B cell (primary cell): Measurements from ENCODE around the gene DNAH6. TPM values are rescaled to one million over a fixed set of nuclear protein-coding genes. Genes with fewer than 3 reads are reported as not detected.

Experiments used
- ATAC-seq: fragments of 200-7000 bp; cut with Tn5 transposase; one replicate; pipeline ENCODE4 v1.10.0; 2021; ENCODE audit warnings: low read depth, mild to moderate bottlenecking, moderate number of reproducible peaks, moderate library complexity
- CTCF ChIA-PET: fragments of 350-600 bp; sonication (Branson Sonifier 250); formaldehyde crosslinking; loops from one replicate; lab custom pipeline; 2021; ENCODE audit warnings: antibody characterized with exemption, inconsistent platforms; lab: Charles Lee
- POLR2A ChIA-PET: fragments of 350-600 bp; sonication (Branson Sonifier 250); formaldehyde crosslinking; loops from one replicate; lab custom pipeline; 2021; ENCODE audit warnings: antibody characterized with exemption; lab: Charles Lee
- DNase-seq: peaks from one replicate; pipeline ENCODE4 v3.0.0; 2013
- H2AFZ ChIP-seq: 2 replicates; pipeline ENCODE4 v1.6.1; 2012; ENCODE audit warnings: mild to moderate bottlenecking, low read depth, low read length; ENCODE audit not compliant: insufficient read depth, poor library complexity, severe bottlenecking
- H3K27ac ChIP-seq, 2 donors: 1 replicate in 1 of 2; 2 replicates in 1 of 2; pipeline ENCODE4 v1.5.1; 2012 to 2013; ENCODE audit warnings: low read length in 2 of 2, mild to moderate bottlenecking in 2 of 2, moderate library complexity in 1 of 2
- H3K27me3 ChIP-seq, 4 experiments: fragments of 200-600 bp in 1 of 4; sonication (generic) in 1 of 4; replicated peaks in 1 of 4; 1 replicate in 2 of 4; 2 replicates in 2 of 4; pipeline versions ENCODE4 v1.6.1 to v1.7.0; 2013 to 2016; ENCODE audit warnings: low read length in 3 of 4, mild to moderate bottlenecking in 2 of 4, mixed read lengths in 1 of 4, moderate library complexity in 1 of 4; ENCODE audit not compliant: insufficient read depth in 4 of 4, control insufficient read depth in 3 of 4; ENCODE audit errors: control extremely low read depth in 1 of 4
- H3K36me3 ChIP-seq, 2 experiments: replicated peaks in 1 of 2; 1 replicate in 1 of 2; 2 replicates in 1 of 2; pipeline versions ENCODE4 v1.6.1 to v1.7.1; 2013; ENCODE audit warnings: low read length in 1 of 2; ENCODE audit not compliant: insufficient read depth in 2 of 2, control insufficient read depth in 1 of 2; ENCODE audit errors: control extremely low read depth in 1 of 2, extremely low read depth in 1 of 2
- H3K4me1 ChIP-seq, 2 donors: fragments of 200-600 bp in 1 of 2; sonication (generic) in 1 of 2; 1 replicate in 1 of 2; 2 replicates in 1 of 2; pipeline versions ENCODE4 v1.5.1 to v1.6.1; 2013 to 2017; ENCODE audit warnings: low read length in 2 of 2; ENCODE audit not compliant: control insufficient read depth in 2 of 2, insufficient read depth in 2 of 2
- H3K4me2 ChIP-seq: replicated peaks from 2 replicates; pipeline ENCODE3; 2012; ENCODE audit warnings: mild to moderate bottlenecking, low read depth, low read length; ENCODE audit not compliant: poor library complexity, severe bottlenecking
- H3K4me3 ChIP-seq, 5 experiments: fragments of 200-600 bp in 1 of 5; sonication (generic) in 1 of 5; 1 replicate in 3 of 5; 2 replicates in 2 of 5; pipeline versions ENCODE4 v1.5.1 to v1.7.0; 2011 to 2016; ENCODE audit warnings: low read length in 4 of 5, mild to moderate bottlenecking in 4 of 5, low read depth in 2 of 5, control low read depth in 1 of 5, moderate library complexity in 1 of 5; ENCODE audit not compliant: insufficient read depth in 1 of 5; ENCODE audit errors: control extremely low read depth in 1 of 5, extremely low read depth in 1 of 5
- H3K79me2 ChIP-seq: fragments of 200-600 bp; sonication (generic); one replicate; pipeline ENCODE4 v1.6.0; 2016; ENCODE audit warnings: low read length; ENCODE audit not compliant: control insufficient read depth, insufficient read depth
- H3K9ac ChIP-seq: fragments of 200-600 bp; sonication (generic); 2 replicates; pipeline ENCODE4 v1.6.1; 2017; ENCODE audit warnings: mild to moderate bottlenecking, low read length, moderate library complexity
- H3K9me3 ChIP-seq, 3 donors: one replicate each; pipeline versions ENCODE4 v1.6.1 to v1.7.1; 2013; ENCODE audit warnings: low read length in 2 of 3; ENCODE audit not compliant: control insufficient read depth in 2 of 3, insufficient read depth in 1 of 3; ENCODE audit errors: control extremely low read depth in 1 of 3
- H4K20me1 ChIP-seq: 2 replicates; pipeline ENCODE4 v1.6.0; 2012; ENCODE audit warnings: mild to moderate bottlenecking, low read length; ENCODE audit not compliant: insufficient read depth, control insufficient read depth, poor library complexity, severe bottlenecking
- H3K27ac Mint-ChIP-seq: one replicate; pipeline ENCODE4 v1.8.0; 2021; ENCODE audit warnings: mixed read lengths
- H3K27me3 Mint-ChIP-seq: one replicate; pipeline ENCODE4 v1.8.0; 2021; ENCODE audit warnings: mixed read lengths
- H3K4me1 Mint-ChIP-seq: one replicate; pipeline ENCODE4 v1.8.0; 2021; ENCODE audit warnings: mixed read lengths
- H3K4me3 Mint-ChIP-seq: one replicate; pipeline ENCODE4 v1.8.0; 2021; ENCODE audit warnings: mixed read lengths
- H3K9me3 Mint-ChIP-seq: one replicate; pipeline ENCODE4 v1.8.0; 2022; ENCODE audit warnings: mixed read lengths; ENCODE audit not compliant: insufficient read depth
- EZH2 ChIP-seq: IDR thresholded peaks from 2 replicates; pipeline ENCODE4 v1.6.1; 2012; ENCODE audit warnings: borderline replicate concordance, low read depth, mild to moderate bottlenecking, moderate library complexity, low read length; ENCODE audit not compliant: insufficient read depth, poor library complexity, severe bottlenecking
- WGBS: methylation state at CpG from one replicate; pipeline ENCODE4 v1.1.5; 2013; ENCODE audit warnings: missing lambda C conversion rate; ENCODE audit not compliant: insufficient coverage; 5-methylcytosine and 5-hydroxymethylcytosine counted together
- intact Hi-C: fragments of 100-400 bp; cut with micrococcal nuclease; formaldehyde crosslinking; loops from one replicate; pipeline ENCODE4 v1.10.0; 2022
- polyA plus RNA-seq: library from polyadenylated mRNA; depleted of rRNA; stranded (reverse); fragments of >200 nt; gene quantifications from 2 replicates; pipeline ENCODE4 v1.2.3, GENCODE V29; 2012
- total RNA-seq, 2 donors: library from RNA; stranded (reverse); fragments of 120-200 nt in 1 of 2; gene quantifications; 1 replicate in 1 of 2; 2 replicates in 1 of 2; pipeline versions ENCODE4 v1.2.3 to v1.2.4, GENCODE V29; 2013 to 2022
- TF ChIP-seq, protein P1 (sequence below): fragments of 200-600 bp; IDR thresholded peaks from one replicate; pipeline ENCODE4 v1.8.0; 2022; ENCODE audit warnings: antibody characterized with exemption, mild to moderate bottlenecking

The DNAH6 gene
- total and polyA plus RNA-seq, 2 donors (not counting 1 experiment from before 2014, with no cell fraction given), result 0.01 to 1.9 TPM

DNA sequence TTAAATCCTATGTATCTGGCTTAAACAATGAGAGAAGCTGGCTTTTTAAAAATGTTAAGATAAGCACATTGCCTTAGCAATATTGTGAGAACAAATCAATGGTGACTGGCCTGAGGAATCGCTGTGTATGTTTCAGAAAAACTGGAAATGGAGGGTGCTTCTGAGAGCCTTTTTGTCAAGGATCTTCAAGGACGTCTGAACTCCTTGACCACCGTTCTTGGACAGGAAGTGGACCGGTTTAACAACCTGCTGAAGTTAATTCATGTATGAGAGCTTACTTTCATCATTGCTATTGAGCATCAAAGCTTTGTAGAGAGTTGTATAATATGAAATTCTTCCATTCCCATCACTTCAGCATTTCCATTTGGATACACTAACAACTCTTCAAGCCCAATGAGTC lies 292.0 kb downstream of the DNAH6 start:
- Mint-ChIP-seq H3K27me3 (peaks cover 5% of the 10 kb centered on the region), H3K27ac (no peak overlapping the region), H3K4me1 (no peaks in the 10 kb centered on the region), H3K4me3 (no peak overlapping the region), H3K9me3 (no peaks in the 10 kb centered on the region)
- intact Hi-C loops, result no loop called here
- no peak overlapping the region for H3K4me3 ChIP-seq
- no peaks in the 10 kb centered on the region for H3K36me3 ChIP-seq
- H3K9ac ChIP-seq, result no peak overlapping the region
- H3K4me1 ChIP-seq, result no peaks in the 10 kb centered on the region
- peaks cover 0 to 4% (median 1%) of the 10 kb centered on the region in 3 donors for H3K9me3 ChIP-seq
- TF ChIP-seq EZH2, result no peak
- TF ChIP-seq, protein P1, sequence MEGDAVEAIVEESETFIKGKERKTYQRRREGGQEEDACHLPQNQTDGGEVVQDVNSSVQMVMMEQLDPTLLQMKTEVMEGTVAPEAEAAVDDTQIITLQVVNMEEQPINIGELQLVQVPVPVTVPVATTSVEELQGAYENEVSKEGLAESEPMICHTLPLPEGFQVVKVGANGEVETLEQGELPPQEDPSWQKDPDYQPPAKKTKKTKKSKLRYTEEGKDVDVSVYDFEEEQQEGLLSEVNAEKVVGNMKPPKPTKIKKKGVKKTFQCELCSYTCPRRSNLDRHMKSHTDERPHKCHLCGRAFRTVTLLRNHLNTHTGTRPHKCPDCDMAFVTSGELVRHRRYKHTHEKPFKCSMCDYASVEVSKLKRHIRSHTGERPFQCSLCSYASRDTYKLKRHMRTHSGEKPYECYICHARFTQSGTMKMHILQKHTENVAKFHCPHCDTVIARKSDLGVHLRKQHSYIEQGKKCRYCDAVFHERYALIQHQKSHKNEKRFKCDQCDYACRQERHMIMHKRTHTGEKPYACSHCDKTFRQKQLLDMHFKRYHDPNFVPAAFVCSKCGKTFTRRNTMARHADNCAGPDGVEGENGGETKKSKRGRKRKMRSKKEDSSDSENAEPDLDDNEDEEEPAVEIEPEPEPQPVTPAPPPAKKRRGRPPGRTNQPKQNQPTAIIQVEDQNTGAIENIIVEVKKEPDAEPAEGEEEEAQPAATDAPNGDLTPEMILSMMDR, result no peak
- no peak overlapping the region for H3K27ac ChIP-seq
- DNase-seq (no peak), ATAC-seq (no peak)
- no peak overlapping the region for H2AFZ ChIP-seq
- H3K4me2 ChIP-seq, result no peak overlapping the region
- no peaks in the 10 kb centered on the region for H3K79me2 ChIP-seq
- H3K27me3 ChIP-seq, result peaks cover 0 to 2% (median 0%) of the 10 kb centered on the region in 4 experiments
- WGBS, result 100% methylated on average over 1 of the region's 4 CpGs
- no peaks in the 10 kb centered on the region for H4K20me1 ChIP-seq
- POLR2A ChIA-PET, result no interaction called here
- CTCF ChIA-PET, result interaction anchor here (0.9 kb wide), 1 partner anchor 117 kb away, joined by 3 read pairs; no protein-coding TSS in a partner anchor

DNA sequence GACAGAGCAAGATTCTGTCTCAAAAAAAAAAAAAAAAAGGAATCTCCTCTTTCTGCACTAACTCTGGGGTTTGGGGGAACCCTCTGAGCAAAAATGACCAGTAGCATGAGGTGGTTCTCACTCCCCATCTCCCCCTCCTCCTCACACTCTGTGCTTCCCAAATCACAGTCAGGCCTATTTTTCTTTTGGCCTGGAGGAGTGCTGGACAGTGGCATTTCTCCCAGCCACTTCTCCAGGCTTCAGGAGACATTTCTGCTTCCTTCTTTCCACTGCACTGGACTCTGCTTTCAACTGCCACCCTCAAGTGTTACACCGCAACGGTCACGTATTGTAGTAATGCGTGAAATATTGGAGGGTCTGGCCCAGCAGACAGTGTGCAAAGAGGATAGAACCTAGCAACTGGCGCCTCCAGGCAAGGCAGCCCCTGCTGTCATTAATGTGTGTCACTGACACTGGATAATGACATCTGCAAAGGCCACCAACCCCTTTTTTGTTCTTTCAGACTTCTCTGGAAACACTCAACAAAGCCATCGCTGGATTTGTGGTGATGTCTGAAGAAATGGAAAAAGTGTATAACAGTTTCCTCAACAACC lies 295.6 kb downstream of the DNAH6 start:
- intact Hi-C loops, result no loop called here
- Histone ChIP-seq H3K4me3 (no peak overlapping the region), H3K9me3 (peaks cover 0 to 4% (median 0%) of the 10 kb centered on the region in 3 donors), H3K27ac (no peak overlapping the region), H3K27me3 (peaks cover 0 to 2% (median 0%) of the 10 kb centered on the region in 4 experiments), H2AFZ (no peak overlapping the region), H3K4me2 (no peak overlapping the region), H3K4me1 (peaks cover 5 to 6% of the 10 kb centered on the region in 2 donors), H3K36me3 (no peaks in the 10 kb centered on the region), H3K79me2 (no peaks in the 10 kb centered on the region), H4K20me1 (no peaks in the 10 kb centered on the region), H3K9ac (no peak overlapping the region)
- ChIA-PET CTCF (no interaction called here), POLR2A (no interaction called here)
- TF ChIP-seq, protein P1, result no peak
- TF ChIP-seq EZH2, result no peak
- H3K27ac Mint-ChIP-seq, result no peak overlapping the region
- H3K4me3 Mint-ChIP-seq, result no peak overlapping the region
- no peaks in the 10 kb centered on the region for H3K9me3 Mint-ChIP-seq
- ATAC-seq (no peak), DNase-seq (no peak)
- peaks cover 7% of the 10 kb centered on the region for H3K4me1 Mint-ChIP-seq
- peaks cover 5% of the 10 kb centered on the region for H3K27me3 Mint-ChIP-seq
- 100% methylated on average over 5 of the region's 6 CpGs for WGBS
